SK-N-SH (cell line): ENCODE results near the gene FUT2.

Source experiments
- CTCF ChIP-seq: fragments of 200-600 bp; sonication (generic); IDR thresholded peaks from 2 replicates; pipeline ENCODE4 v1.6.1; 2017; ENCODE audit warnings: antibody characterized with exemption, mild to moderate bottlenecking, moderate library complexity
- EP300 ChIP-seq, 2 experiments: IDR thresholded peaks; 2 replicates each; pipeline versions ENCODE4 v1.4.0 to v1.6.1; 2012; ENCODE audit warnings: borderline replicate concordance in 1 of 2, low read depth in 1 of 2, low read length in 1 of 2
- FOXM1 ChIP-seq: IDR thresholded peaks from 2 replicates; pipeline ENCODE4 v1.4.0; 2012; ENCODE audit warnings: low read depth, mild to moderate bottlenecking
- GABPA ChIP-seq: IDR thresholded peaks from 2 replicates; pipeline ENCODE4 v1.4.0; 2012; ENCODE audit warnings: low read depth, mild to moderate bottlenecking
- MXI1 ChIP-seq: IDR thresholded peaks from 2 replicates; pipeline ENCODE4 v1.6.1; 2012; ENCODE audit warnings: mild to moderate bottlenecking, low read depth, low read length, improper control_type of control experiment
- NFIC ChIP-seq: IDR thresholded peaks from 2 replicates; pipeline ENCODE4 v1.4.0; 2012; ENCODE audit warnings: borderline replicate concordance
- POLR2AphosphoS5 ChIP-seq: IDR thresholded peaks from 2 replicates; pipeline ENCODE4 v1.6.1; 2012; ENCODE audit warnings: low read depth, low read length
- RFX5 ChIP-seq: IDR thresholded peaks from 2 replicates; pipeline ENCODE4 v1.6.1; 2012; ENCODE audit warnings: mild to moderate bottlenecking, improper control_type of control experiment, low read length

- no peak; the same call in 1 of the 2 replicates for TF ChIP-seq POLR2AphosphoS5
- TF ChIP-seq MXI1, result no peak
- TF ChIP-seq CTCF, result no peak
- TF ChIP-seq EP300 (IDR thresholded peaks at IDR 0.05; ENCODE audit: borderline replicate concordance in 1 of 2, low read depth in 1 of 2, low read length in 1 of 2), result no peak
- peak; percentile 82 for TF ChIP-seq NFIC
- TF ChIP-seq RFX5, result no peak
- TF ChIP-seq FOXM1, result no peak
- peak; percentile 77 for TF ChIP-seq GABPA
These were observed 29.3 kb downstream of the FUT2 start for GRCh38 chr19:48724796-48725753.
